Stimulated activated CD8-positive, alpha-beta memory T cell treated with anti-CD3 and anti-CD28 coated beads, Interleukin-12 subunit alpha, Interleukin-12 subunit beta, amount 100 ng/mL, for 24 hours (primary cell): ENCODE results near the gene LAMB4.

Source experiments
- DNase-seq: peaks from one replicate; pipeline ENCODE4 v3.0.0-alpha.2; 2020; ENCODE audit errors: extremely low read depth

The LAMB4 gene

GRCh38 chr7:108143658-108144420 is 13.7 kb upstream of the LAMB4 start:
- no peak for DNase-seq

DNA sequence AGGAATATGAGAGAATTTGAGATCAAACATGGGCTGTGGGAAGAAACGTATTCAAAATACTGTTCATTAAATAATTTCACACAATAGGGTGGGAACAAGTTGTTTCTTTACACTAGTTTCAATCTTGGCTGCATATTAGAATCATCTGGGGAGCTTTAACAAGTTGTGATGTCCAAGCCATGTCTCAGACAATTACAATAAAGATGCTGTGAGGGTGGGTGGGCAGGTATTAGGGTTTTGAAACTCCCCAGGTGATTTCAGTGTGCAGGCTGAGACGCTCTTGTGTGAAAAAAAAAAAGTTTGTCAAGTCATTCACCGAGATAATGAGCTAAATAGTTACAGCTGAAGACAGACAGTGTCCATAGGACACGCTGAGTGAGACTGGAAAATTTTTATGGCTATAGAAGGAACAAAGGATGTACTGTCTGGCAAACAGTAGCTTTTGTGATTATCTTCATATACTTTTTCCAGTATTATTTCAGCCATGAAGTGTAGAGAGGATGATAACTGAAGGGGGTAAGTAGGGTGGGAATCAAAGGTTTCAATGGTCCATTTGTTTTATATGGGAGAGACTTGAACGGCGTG is 12.6 kb upstream of the LAMB4 start:
- DNase-seq, result no peak

DNA sequence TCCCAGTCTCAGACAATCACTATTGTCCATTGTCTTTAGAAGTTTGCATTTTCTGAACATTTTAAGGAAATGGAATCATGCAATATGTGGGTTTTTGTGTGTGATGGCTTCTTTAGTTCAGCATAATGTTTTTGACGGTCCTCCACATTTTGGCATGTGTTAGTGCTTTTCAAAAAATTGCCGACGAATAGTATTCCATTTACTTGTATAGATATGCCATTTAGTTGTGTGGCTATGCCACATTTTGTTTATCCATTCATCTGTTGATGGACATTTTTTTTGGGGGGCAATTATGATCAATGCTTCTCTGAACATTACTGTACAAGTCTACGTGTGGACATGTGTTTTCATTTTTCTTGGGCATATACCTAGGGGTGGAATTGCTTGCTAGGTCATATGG is 12.0 kb upstream of the LAMB4 start:
- no peak for DNase-seq

DNA sequence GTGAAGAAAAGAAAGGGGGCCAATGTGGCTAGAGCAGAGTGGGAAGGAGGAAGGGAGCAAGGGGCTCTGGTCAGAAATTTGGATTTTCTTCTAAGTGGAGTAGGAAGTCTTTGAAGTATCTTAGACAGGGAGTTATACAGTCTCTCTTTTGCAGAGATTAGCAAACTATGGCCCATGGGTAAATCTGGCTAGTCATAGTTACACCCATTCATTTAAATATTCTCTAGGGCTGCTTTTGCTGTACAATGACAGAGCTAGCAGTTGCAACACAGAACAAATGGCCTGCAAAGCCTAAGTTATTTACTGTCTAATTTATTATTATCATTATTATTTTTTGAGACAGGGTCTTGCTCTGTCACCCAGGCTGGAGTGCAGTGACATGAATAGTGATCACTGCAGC is 10.5 kb upstream of the LAMB4 start:
- no peak for DNase-seq

DNA sequence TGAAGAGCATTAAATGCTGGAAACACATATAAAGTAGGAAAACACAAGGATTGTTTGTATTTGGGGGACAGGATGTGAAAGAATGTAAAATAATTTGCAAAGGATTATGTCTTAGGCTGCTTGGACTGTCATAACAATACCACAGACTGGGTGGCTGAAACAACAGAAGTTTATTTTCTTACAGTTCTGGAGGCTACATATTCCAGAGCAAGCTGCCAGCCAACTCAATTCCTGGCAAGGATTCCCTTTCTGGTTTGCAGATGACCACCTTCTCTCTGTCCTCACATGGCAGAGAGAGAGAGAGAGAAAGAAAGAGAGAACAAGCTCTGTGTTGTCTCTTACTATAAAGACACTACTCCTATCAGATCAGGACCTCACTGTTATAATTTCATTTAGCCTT is 8.8 kb upstream of the LAMB4 start:
- DNase-seq, result no peak

DNA sequence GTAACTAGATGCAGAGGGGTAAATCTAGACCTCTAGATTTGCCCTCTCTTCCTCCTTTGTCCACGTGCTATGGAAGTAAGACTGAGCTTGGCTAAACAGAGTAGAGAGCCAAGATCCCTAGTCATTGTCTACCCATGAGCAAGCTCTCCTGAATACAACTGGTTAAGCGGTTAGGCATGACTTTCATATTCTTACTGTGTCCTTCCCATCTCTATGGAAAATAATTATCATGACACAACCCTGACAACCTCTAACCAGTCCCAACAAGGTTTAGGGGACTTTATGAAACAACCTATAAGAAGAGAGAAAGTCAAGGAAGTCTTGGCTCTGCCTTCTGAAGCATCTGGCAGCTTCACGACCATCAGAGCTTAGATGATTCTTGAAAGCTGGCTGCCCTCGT is 7.8 kb upstream of the LAMB4 start:
- DNase-seq, result no peak

GRCh38 chr7:108137040-108137439 is 6.9 kb upstream of the LAMB4 start:
- DNase-seq, result no peak

DNA sequence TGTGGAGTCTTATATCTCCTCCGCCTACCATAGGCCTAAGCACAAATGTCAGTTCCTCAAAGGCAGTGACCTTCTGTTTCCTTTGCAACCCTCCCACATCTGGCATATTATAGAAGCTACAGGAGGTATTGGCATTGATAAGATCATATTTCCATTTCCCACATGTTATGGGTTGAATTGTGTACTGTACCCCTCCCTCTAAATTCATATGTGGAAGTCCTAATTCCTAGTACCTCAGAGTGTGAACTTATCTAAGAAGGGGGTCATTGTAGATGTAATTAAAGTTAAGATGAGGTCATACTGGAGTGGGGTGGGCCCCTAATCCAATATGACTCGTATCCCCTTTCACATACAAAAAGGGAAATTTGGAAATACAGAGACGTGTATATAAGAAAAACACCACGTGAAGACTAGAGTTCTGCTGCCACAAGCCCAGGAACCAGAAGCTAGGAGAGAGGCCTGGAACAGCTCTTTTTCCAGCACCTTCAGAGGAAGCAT is 6.1 kb upstream of the LAMB4 start:
- DNase-seq, result no peak

- DNase-seq, result no peak
Observed at GRCh38 chr7:108135446-108136190, 5.5 kb upstream of the LAMB4 start.

DNA sequence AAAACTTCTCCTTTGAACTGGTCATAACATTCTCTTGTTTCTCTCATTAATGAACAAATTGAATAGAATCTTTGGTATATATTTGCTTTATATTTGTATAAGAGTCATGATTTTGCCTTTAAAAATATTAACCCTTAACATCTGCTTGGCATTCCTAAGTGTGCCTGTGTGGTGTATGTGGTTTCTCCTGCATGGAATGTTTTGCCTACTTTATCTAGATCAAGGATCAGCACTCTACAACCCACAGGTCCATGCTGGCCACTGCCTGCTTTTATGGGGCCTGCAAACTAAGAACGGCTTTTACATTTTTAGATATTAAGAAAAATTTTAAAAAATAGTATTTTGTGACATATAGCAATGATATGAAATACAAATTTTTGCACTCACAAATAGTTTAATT is 4.3 kb upstream of the LAMB4 start:
- no peak for DNase-seq

- no peak for DNase-seq
Observed at GRCh38 chr7:108132551-108133265, 2.5 kb upstream of the LAMB4 start.

- DNase-seq, result no peak
Observed at GRCh38 chr7:108129018-108129965, 869 bp downstream of the LAMB4 start.

- no peak for DNase-seq
Observed at GRCh38 chr7:108128514-108128913, 1.6 kb downstream of the LAMB4 start.

GRCh38 chr7:108127461-108127860 is 2.7 kb downstream of the LAMB4 start:
- no peak for DNase-seq

GRCh38 chr7:108124820-108125219 is 5.3 kb downstream of the LAMB4 start:
- DNase-seq, result no peak

DNA sequence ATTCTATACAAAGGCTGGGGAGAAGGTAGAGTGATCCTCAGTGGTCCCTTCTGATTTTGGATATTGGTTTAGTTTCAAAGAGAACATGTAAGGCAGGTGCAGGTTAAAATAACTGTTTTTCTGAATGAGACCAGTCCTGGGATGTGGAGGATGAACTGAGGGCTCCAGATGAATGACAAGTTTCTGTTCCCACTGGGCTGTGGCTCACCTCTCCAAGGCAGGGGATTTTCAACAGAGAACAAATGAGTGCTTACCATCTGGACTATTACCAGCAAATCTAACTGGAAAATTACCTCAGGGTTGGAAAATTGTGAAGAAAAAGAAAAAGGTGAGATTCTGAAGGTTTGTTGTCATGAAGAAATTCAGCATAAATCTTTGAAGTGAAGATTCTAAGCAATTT is 8.0 kb downstream of the LAMB4 start:
- no peak for DNase-seq

- DNase-seq, result no peak
Observed at GRCh38 chr7:108120933-108121332, 9.2 kb downstream of the LAMB4 start.

DNA sequence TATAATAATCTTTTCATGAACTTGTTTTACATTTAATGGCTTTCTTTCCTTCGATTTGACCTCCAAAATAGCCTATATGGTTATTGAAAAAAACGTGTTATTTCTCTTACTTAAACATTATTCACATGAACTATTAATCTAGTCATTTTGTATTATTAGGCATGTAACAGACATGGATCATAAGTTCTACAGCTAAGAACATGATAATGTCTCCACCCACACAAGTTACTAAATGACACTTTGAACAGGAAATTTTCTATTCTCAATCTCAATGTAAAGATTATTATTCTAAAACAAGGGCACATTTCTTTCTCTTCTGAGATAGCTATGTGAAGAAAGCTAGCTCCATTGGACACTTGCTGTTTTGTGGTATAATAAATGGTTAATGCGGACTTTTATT is 10.0 kb downstream of the LAMB4 start:
- no peak for DNase-seq

DNA sequence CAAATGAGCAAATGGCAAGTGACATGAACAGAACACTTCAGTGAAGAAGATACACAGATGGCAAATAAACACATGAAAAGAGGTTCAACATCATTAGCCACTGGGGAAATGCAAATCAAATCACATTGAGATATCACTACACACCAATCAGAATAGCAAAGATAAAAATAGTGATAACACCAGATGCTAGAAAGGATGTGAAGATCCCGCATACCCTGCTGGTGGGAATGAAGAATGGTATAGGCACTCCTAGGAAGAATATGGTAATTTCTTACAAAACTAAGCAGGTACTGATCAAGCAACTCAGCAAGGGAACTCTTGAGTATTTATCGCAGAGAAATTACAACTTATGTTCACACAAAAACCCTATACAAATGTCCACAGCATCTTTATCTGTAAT is 11.2 kb downstream of the LAMB4 start:
- DNase-seq, result no peak

GRCh38 chr7:108114117-108114841 is 15.9 kb downstream of the LAMB4 start:
- DNase-seq, result no peak
